ENCODE measurements around the gene AP1M2. TPM values are rescaled to one million over a fixed set of nuclear protein-coding genes. Genes with fewer than 3 reads are reported as not detected.

AP1M2 gene
- total and polyA plus RNA-seq, 12 donors = 0.10 to 0.97 (median 0.31) TPM; not detected in 8

DNA sequence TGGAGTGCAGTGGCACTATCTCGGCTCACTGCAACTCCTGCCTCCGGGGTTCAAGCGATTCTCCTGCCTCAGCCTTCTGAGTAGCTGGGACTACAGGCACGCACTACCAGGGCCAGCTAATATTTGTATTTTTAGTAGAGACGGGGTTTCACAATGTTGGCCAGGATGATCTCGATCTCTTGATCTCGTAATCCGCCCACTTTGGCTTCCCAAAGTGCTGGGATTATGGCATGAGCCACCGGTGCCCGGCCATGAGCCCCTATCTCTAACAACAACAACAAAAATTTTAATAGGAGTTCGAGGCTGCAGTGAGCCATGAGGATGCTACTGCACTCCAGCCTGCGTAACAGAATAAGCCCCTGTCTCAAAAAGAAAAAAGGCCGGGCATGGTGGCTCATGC is 5.0 kb downstream of the AP1M2 start:
- 85 to 93% (median 88%) methylated on average over 10 to 13 of the region's 13 CpGs for WGBS, 4 donors
- no peaks in the 10 kb centered on the region for H3K9me3 ChIP-seq (replicated peaks in 1 of 3)
- H3K27ac ChIP-seq = no peak overlapping the region
- TF ChIP-seq, protein P1, sequence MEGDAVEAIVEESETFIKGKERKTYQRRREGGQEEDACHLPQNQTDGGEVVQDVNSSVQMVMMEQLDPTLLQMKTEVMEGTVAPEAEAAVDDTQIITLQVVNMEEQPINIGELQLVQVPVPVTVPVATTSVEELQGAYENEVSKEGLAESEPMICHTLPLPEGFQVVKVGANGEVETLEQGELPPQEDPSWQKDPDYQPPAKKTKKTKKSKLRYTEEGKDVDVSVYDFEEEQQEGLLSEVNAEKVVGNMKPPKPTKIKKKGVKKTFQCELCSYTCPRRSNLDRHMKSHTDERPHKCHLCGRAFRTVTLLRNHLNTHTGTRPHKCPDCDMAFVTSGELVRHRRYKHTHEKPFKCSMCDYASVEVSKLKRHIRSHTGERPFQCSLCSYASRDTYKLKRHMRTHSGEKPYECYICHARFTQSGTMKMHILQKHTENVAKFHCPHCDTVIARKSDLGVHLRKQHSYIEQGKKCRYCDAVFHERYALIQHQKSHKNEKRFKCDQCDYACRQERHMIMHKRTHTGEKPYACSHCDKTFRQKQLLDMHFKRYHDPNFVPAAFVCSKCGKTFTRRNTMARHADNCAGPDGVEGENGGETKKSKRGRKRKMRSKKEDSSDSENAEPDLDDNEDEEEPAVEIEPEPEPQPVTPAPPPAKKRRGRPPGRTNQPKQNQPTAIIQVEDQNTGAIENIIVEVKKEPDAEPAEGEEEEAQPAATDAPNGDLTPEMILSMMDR (IDR thresholded peaks at IDR 0.05) = no peak
- TF ChIP-seq POLR2A (IDR thresholded peaks at IDR 0.05) = no peak
- H3K4me1 ChIP-seq (replicated peaks in 1 of 2) = peaks cover 0 to 4% of the 10 kb centered on the region in 2 donors
- no peak for DNase-seq
- H3K36me3 ChIP-seq (replicated peaks in 1 of 2) = no peaks in the 10 kb centered on the region
- H3K4me3 ChIP-seq = no peak overlapping the region
- peaks cover 3% of the 10 kb centered on the region for H3K27me3 ChIP-seq
- intact Hi-C loops (cut with DNase I) = loop anchor here (5.0 to 10.0 kb wide), 3 partner anchors 60 to 123 kb away; partner anchors contain the start of gene QTRT1 (in 1 of the 2)

DNA sequence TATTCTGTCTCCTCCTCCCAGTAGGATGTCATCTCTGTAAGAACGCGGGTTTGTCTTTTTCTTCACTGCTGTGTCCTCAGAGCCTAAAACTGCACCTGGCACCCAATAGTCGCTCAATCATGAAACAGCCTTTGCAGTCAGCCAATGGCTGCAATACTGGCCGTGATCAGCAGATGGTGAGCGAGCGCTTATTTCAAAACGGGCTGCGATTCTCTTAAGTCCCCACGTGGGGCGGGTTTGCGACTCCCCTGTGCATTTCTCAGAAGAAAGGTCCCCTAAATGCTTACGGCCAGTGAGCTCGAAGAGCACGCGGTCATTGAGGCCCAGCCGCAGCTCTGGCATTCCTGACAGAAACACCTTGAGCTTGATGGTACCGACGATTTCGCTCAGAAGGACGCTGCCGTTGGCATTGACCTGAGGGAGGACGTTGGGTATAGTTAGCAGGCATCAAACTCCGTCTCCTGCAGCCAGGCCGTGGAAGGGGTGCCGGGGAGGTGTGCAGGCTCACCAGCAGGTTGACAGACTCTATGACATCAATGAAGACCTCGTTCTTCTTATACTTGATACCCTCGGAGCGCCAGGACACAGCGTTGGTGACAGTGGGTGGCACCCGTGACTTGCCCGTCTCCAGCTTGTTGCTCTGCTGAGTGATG is 6.0 kb downstream of the AP1M2 start:
- intact Hi-C loops (cut with DNase I) = loop anchor here (2.0 to 10.0 kb wide), 4 partner anchors 61 to 124 kb away; partner anchors contain the start of gene QTRT1 (in 1 of the 2)
- Histone ChIP-seq H3K4me1 (replicated peaks in 1 of 2) (peaks cover 0 to 4% of the 10 kb centered on the region in 2 donors), H3K36me3 (replicated peaks in 1 of 2) (no peaks in the 10 kb centered on the region), H3K4me3 (no peak overlapping the region), H3K9me3 (replicated peaks in 1 of 3) (no peaks in the 10 kb centered on the region), H3K27me3 (no peaks in the 10 kb centered on the region), H3K27ac (no peak overlapping the region)
- TF ChIP-seq, protein P1 (IDR thresholded peaks at IDR 0.05) = peak; percentile 96 to 100 (median 98)
- no peak for TF ChIP-seq POLR2A (IDR thresholded peaks at IDR 0.05)
- peak; percentile 85 to 97 (median 95) for DNase-seq
- WGBS, 4 donors = 3 to 22% (median 20%) methylated on average over 16 to 31 of the region's 31 CpGs

- Histone ChIP-seq H3K9me3 (replicated peaks in 1 of 3) (no peaks in the 10 kb centered on the region), H3K4me3 (no peak overlapping the region), H3K27me3 (no peaks in the 10 kb centered on the region), H3K27ac (no peak overlapping the region), H3K36me3 (replicated peaks in 1 of 2) (no peaks in the 10 kb centered on the region), H3K4me1 (replicated peaks in 1 of 2) (peaks cover 0 to 4% of the 10 kb centered on the region in 2 donors)
- WGBS, 4 donors = 72 to 91% (median 83%) methylated on average over 6 of the region's 6 CpGs
- no peak for TF ChIP-seq POLR2A (IDR thresholded peaks at IDR 0.05)
- TF ChIP-seq, protein P1 (IDR thresholded peaks at IDR 0.05) = no peak
- intact Hi-C loops (cut with DNase I) = loop anchor here (10.0 kb wide), 2 partner anchors 73 to 173 kb away; partner anchors contain the start of genes CDC37 (in 1 of the 2) and KEAP1 (in 1 of the 2)
- no peak for DNase-seq
These were observed 9.2 kb downstream of the AP1M2 start for GRCh38 chr19:10577951-10578350.

DNA sequence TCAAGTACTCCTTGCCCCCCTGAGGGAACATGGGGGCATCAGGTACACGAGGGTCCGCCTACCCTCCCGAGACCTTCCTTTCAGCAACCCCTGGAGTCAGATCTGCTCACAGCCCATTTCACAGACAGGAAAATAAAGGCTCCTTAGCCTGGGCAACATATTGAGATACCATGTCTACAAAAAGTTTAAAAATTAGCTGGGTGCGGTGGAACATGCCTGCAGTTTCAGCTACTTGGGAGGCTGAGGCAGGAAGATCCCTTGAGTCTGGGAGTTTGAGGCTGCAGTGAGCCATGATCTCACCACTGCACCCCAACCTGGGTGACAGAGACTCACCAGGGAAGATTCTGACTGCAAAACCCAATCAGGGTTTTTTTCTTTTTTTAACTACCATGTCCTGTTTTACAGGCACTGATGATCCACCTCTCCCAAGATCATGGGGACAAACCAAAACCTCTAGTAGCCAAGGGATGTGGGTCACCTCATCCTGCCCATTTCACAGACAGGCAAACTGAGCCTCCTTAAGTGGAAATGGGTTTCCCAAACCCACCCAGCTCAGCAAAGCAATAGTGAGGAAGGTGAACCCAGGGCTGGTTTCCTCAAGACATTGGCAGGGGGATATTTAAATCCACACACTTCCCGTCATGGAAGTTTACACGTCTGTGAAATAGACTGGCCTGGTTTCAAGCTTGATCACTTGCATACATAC is 11.9 kb downstream of the AP1M2 start:
- H3K36me3 ChIP-seq (replicated peaks in 1 of 2) = no peaks in the 10 kb centered on the region
- 72 to 80% (median 78%) methylated on average over 6 of the region's 6 CpGs for WGBS, 4 donors
- no peaks in the 10 kb centered on the region for H3K27me3 ChIP-seq
- H3K4me3 ChIP-seq = no peak overlapping the region
- H3K9me3 ChIP-seq (replicated peaks in 1 of 3) = no peaks in the 10 kb centered on the region
- H3K27ac ChIP-seq = no peak overlapping the region
- intact Hi-C loops (cut with DNase I) = loop anchor here (10.0 kb wide), 2 partner anchors 70 to 170 kb away; partner anchors contain the start of genes CDC37 (in 1 of the 2) and KEAP1 (in 1 of the 2)
- no peak for DNase-seq
- H3K4me1 ChIP-seq (replicated peaks in 1 of 2) = peaks cover 4 to 5% of the 10 kb centered on the region in 2 donors
- no peak for TF ChIP-seq POLR2A (IDR thresholded peaks at IDR 0.05)
- TF ChIP-seq, protein P1 (IDR thresholded peaks at IDR 0.05) = no peak

Data from adrenal gland (tissue), 12 donors.